RWPE1 (cell line): Measurements from ENCODE around the gene ADORA1.

Experiments
- CTCF ChIA-PET: fragments of 350-600 bp; sonication (Branson Sonifier 250); formaldehyde crosslinking; extraction: SDS; loops from one replicate; lab custom pipeline; 2021; lab: Yijun Ruan, JAX
- POLR2A ChIA-PET: fragments of 400-600 bp; formaldehyde crosslinking; extraction: SDS; loops from one replicate; lab custom pipeline; 2020; ENCODE audit warnings: antibody characterized with exemption; ENCODE audit not compliant: low non-redundant PET; lab: Yijun Ruan, JAX
- DNase-seq: peaks from one replicate; pipeline ENCODE4 v3.0.0; 2012; ENCODE audit warnings: low spot score
- H3K27ac ChIP-seq: fragments of 450-650 bp; 2 replicates; pipeline ENCODE4 v1.5.1; 2017
- CTCF ChIP-seq: fragments of 450-650 bp; conservative IDR thresholded peaks from 2 replicates; pipeline ENCODE4 v1.5.1; 2017; ENCODE audit warnings: low read depth, mild to moderate bottlenecking

The ADORA1 gene

GRCh38 chr1:203183828-203184227 lies 56.3 kb downstream of the ADORA1 start:
- ChIA-PET CTCF (interaction anchor here (4.0 kb wide), 1 partner anchor 12 kb away, joined by 23 read pairs; no protein-coding TSS in a partner anchor), POLR2A (no interaction called here)
- DNase-seq = no peak
- no peak overlapping the region for H3K27ac ChIP-seq
- TF ChIP-seq CTCF = no peak

- ChIA-PET CTCF (interaction anchor here (1.4 to 4.0 kb wide), 3 partner anchors 12 to 32 kb away, joined by 8 to 25 read pairs (median 23); no protein-coding TSS in a partner anchor), POLR2A (no interaction called here)
- no peak overlapping the region for H3K27ac ChIP-seq
- DNase-seq = no peak
- TF ChIP-seq CTCF = no peak
Measured at GRCh38 chr1:203184467-203184866, 56.9 kb downstream of the ADORA1 start.

GRCh38 chr1:203185061-203185461 lies 57.5 kb downstream of the ADORA1 start:
- no peak for TF ChIP-seq CTCF

GRCh38 chr1:203185585-203185984 lies 58.1 kb downstream of the ADORA1 start:
- TF ChIP-seq CTCF = no peak
- POLR2A ChIA-PET = no interaction called here
- no peak for DNase-seq
- CTCF ChIA-PET = interaction anchor here (0.7 to 4.0 kb wide), 6 partner anchors 13 to 1251 kb away, joined by 3 to 25 read pairs (median 4); no protein-coding TSS in a partner anchor
- peak overlapping the region; percentile 65; the same call in 1 of the 2 replicates for H3K27ac ChIP-seq

More at GRCh38 chr1:203185061-203185461, 57.5 kb downstream of the ADORA1 start:
- no peak overlapping the region for H3K27ac ChIP-seq
- no peak for DNase-seq
- CTCF ChIA-PET = interaction anchor here (0.7 to 4.0 kb wide), 5 partner anchors 13 to 1250 kb away, joined by 3 to 25 read pairs (median 4); no protein-coding TSS in a partner anchor
- POLR2A ChIA-PET = no interaction called here

GRCh38 chr1:203186091-203186445 lies 58.5 kb downstream of the ADORA1 start:
- no peak for TF ChIP-seq CTCF
- DNase-seq = no peak
- POLR2A ChIA-PET = no interaction called here
- peak overlapping the region; percentile 65 for H3K27ac ChIP-seq
- CTCF ChIA-PET = interaction anchor here (0.7 to 4.0 kb wide), 4 partner anchors 14 to 139 kb away, joined by 4 to 25 read pairs (median 4); no protein-coding TSS in a partner anchor

GRCh38 chr1:203186446-203187303 lies 59.1 kb downstream of the ADORA1 start, which contains the start of gene CHI3L1:
Gene CHI3L1, minus strand, starts transcription at chr1:203186704. Its CDS starts 81 bp downstream, at chr1:203186623.
- DNase-seq = no peak
- H3K27ac ChIP-seq = peak within 1 kb of the TSS; percentile 65
- CTCF ChIA-PET = interaction anchor here (0.7 to 4.0 kb wide), 5 partner anchors 14 to 365 kb away, joined by 3 to 25 read pairs (median 4); no protein-coding TSS in a partner anchor
- POLR2A ChIA-PET = no interaction called here
- TF ChIP-seq CTCF = no peak
